WERI-Rb-1 (cell line): ENCODE results near the gene CIT.
A peak's percentile ranks its signal among the peaks of the same experiment; 100 is the strongest.

Experiments used
- DNase-seq: peaks from one replicate; pipeline ENCODE4 v3.0.0-alpha.2; 2020
- H3K27ac ChIP-seq: fragments of 250-450 bp; sonication (Bioruptor Pico); 2 replicates; pipeline ENCODE4 v1.5.1; 2020; ENCODE audit warnings: mild to moderate bottlenecking, moderate library complexity
- H3K27me3 ChIP-seq: fragments of 250-450 bp; sonication (Bioruptor Pico); 2 replicates; pipeline ENCODE4 v1.5.1; 2021; ENCODE audit warnings: mild to moderate bottlenecking, low read depth, moderate library complexity; ENCODE audit not compliant: insufficient read depth, severe bottlenecking
- H3K36me3 ChIP-seq: fragments of 250-450 bp; sonication (Bioruptor Pico); 2 replicates; pipeline ENCODE4 v1.5.1; 2020; ENCODE audit warnings: mild to moderate bottlenecking, moderate library complexity
- H3K4me3 ChIP-seq: 2 replicates; pipeline ENCODE4 v1.5.1; 2011; ENCODE audit warnings: low read depth, mild to moderate bottlenecking, control low read depth, low read length
- H3K9me3 ChIP-seq: fragments of 250-450 bp; sonication (Bioruptor Pico); 2 replicates; pipeline ENCODE4 v1.5.1; 2021; ENCODE audit warnings: mild to moderate bottlenecking, moderate library complexity; ENCODE audit not compliant: severe bottlenecking
- TF ChIP-seq, protein P1 (sequence below): IDR thresholded peaks from 2 replicates; pipeline ENCODE4 v1.5.1; 2011; ENCODE audit warnings: low read depth, mild to moderate bottlenecking, control low read depth, inconsistent platforms, low read length

CIT gene

GRCh38 chr12:119671070-119671469, 206.1 kb downstream of the CIT start:
- peak overlapping the region; percentile 42 for H3K27ac ChIP-seq
- no peaks in the 10 kb centered on the region for H3K27me3 ChIP-seq
- no peak for DNase-seq
- TF ChIP-seq, protein P1, sequence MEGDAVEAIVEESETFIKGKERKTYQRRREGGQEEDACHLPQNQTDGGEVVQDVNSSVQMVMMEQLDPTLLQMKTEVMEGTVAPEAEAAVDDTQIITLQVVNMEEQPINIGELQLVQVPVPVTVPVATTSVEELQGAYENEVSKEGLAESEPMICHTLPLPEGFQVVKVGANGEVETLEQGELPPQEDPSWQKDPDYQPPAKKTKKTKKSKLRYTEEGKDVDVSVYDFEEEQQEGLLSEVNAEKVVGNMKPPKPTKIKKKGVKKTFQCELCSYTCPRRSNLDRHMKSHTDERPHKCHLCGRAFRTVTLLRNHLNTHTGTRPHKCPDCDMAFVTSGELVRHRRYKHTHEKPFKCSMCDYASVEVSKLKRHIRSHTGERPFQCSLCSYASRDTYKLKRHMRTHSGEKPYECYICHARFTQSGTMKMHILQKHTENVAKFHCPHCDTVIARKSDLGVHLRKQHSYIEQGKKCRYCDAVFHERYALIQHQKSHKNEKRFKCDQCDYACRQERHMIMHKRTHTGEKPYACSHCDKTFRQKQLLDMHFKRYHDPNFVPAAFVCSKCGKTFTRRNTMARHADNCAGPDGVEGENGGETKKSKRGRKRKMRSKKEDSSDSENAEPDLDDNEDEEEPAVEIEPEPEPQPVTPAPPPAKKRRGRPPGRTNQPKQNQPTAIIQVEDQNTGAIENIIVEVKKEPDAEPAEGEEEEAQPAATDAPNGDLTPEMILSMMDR, result no peak
- peaks cover 71% of the 10 kb centered on the region for H3K36me3 ChIP-seq
- no peaks in the 10 kb centered on the region for H3K9me3 ChIP-seq
- H3K4me3 ChIP-seq, result no peak overlapping the region

- peaks cover 59% of the 10 kb centered on the region for H3K36me3 ChIP-seq
- H3K27ac ChIP-seq, result peak overlapping the region; percentile 11; the same call in 1 of the 2 replicates
- H3K4me3 ChIP-seq, result no peak overlapping the region
Measured at GRCh38 chr12:119669744-119670472, 207.2 kb downstream of the CIT start.

DNA sequence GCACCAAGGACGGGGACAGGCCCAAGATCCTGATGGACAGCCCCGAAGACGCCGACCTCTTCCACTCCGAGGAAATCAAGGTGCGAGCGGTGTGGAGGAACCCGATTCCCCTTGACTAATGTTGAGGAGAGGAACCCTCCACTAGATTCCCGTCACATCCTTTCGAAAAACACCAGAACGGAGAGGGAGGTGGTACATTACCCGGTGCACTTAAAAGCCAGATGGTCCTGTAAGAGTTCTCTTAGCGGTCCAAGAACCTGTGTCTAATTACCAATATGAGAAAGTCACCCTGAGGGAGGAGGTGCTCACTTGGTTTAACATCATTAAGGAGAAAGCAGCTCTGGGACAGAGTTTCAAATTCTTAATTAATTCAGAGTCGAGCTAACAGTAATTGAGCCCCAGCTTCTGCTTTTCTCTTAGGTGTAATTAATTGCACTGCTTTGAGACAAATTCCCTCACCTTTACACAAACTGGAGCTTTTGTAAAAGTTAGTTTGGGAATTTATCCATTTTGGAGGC, 208.7 kb downstream of the CIT start:
- peak overlapping the region; percentile 92 for H3K4me3 ChIP-seq
- no peaks in the 10 kb centered on the region for H3K9me3 ChIP-seq
- DNase-seq, result no peak
- H3K36me3 ChIP-seq, result peaks cover 44% of the 10 kb centered on the region
- TF ChIP-seq, protein P1, result no peak
- peak overlapping the region; percentile 92 for H3K27ac ChIP-seq
- no peaks in the 10 kb centered on the region for H3K27me3 ChIP-seq

More at GRCh38 chr12:119669744-119670472, 207.2 kb downstream of the CIT start:
- no peak for DNase-seq
- H3K27me3 ChIP-seq, result no peaks in the 10 kb centered on the region
- TF ChIP-seq, protein P1, result no peak
- no peaks in the 10 kb centered on the region for H3K9me3 ChIP-seq

DNA sequence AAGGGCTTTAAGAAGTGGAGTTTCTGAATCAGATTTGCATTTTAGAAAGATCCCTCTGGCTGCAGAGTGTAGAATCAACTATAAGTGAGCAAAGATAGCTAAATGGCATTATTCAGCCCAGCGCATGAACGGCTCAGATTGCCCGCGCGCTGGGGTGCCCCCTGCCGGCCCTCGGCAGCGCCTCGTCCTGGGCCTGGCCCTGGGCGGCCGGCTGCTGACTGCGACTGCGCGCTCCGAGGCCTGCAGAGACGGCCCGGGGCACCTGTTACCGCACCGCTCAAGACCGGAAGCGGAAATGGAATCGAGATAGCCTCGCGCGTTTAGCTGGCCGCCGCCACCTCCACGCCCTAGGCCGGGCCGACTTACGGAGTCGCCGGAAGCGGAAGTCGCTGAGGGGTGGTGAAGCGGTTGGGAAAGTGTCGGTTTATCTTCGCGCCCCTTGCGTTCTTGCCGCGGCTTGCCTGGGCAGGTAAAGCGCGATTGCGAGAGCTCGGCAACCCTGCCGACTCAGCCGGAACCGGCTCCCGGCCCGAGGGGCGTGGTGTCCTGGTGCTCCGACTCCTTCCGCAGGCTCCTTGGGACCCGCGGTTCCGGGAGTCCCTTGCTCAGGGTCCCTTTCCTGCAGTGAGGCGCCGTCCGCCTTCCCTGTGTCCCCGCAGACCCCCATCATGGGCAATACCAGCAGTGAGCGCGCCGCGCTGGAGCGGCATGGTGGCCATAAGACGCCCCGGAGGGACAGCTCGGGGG, 209.4 kb downstream of the CIT start, which contains the start of gene PRKAB1:
TSS of gene PRKAB1 (plus strand) at position 557 of the 747 bp plus-strand sequence. CDS start at position 669, 112 bp downstream.
- Histone ChIP-seq H3K9me3 (no peaks in the 10 kb centered on the region), H3K36me3 (peaks cover 38% of the 10 kb centered on the region), H3K27ac (peak within 1 kb of the TSS; percentile 92), H3K4me3 (peak within 1 kb of the TSS; percentile 92), H3K27me3 (no peaks in the 10 kb centered on the region)
- TF ChIP-seq, protein P1, result peak; percentile 88
- DNase-seq, result peak; percentile 97

- Histone ChIP-seq H3K27me3 (no peaks in the 10 kb centered on the region), H3K9me3 (no peaks in the 10 kb centered on the region), H3K27ac (peak overlapping the region; percentile 48), H3K4me3 (peak overlapping the region; percentile 60), H3K36me3 (peaks cover 31% of the 10 kb centered on the region)
- TF ChIP-seq, protein P1, result no peak
- DNase-seq, result no peak
Measured at GRCh38 chr12:119666900-119667576, 210.1 kb downstream of the CIT start.
